H9 (cell line): ENCODE results near the gene PDE4B. TPM values are rescaled to one million over a fixed set of nuclear protein-coding genes. Genes with fewer than 3 reads are reported as not detected.

Experiments
- DNase-seq: peaks from one replicate; pipeline ENCODE4 v3.0.0-alpha.2; 2017
- H2AFZ ChIP-seq: one replicate; pipeline ENCODE4 v1.6.1; 2013; ENCODE audit warnings: mild to moderate bottlenecking, low read length, control low read depth, moderate library complexity
- H2AK5ac ChIP-seq: 2 replicates; pipeline ENCODE4 v1.6.1; 2013; ENCODE audit warnings: low read length, control low read depth, mixed read lengths; ENCODE audit not compliant: insufficient read length
- H2BK120ac ChIP-seq: one replicate; pipeline ENCODE4 v1.6.1; 2013; ENCODE audit warnings: low read depth, mild to moderate bottlenecking, low read length, control low read depth, inconsistent platforms; ENCODE audit not compliant: poor library complexity, severe bottlenecking
- H2BK12ac ChIP-seq: 2 replicates; pipeline ENCODE4 v1.6.1; 2013; ENCODE audit warnings: low read length, control low read depth, mixed read lengths, low read depth; ENCODE audit not compliant: insufficient read length
- H2BK15ac ChIP-seq: 2 replicates; pipeline ENCODE4 v1.6.1; 2013; ENCODE audit warnings: low read depth, low read length, control low read depth
- H2BK20ac ChIP-seq: one replicate; pipeline ENCODE4 v1.6.1; 2013; ENCODE audit warnings: low read depth, mild to moderate bottlenecking, low read length, control low read depth, inconsistent platforms; ENCODE audit not compliant: poor library complexity, severe bottlenecking
- H2BK5ac ChIP-seq: 2 replicates; pipeline ENCODE4 v1.6.1; 2013; ENCODE audit warnings: low read length, control low read depth, mixed read lengths; ENCODE audit not compliant: insufficient read length
- H3K14ac ChIP-seq: 2 replicates; pipeline ENCODE4 v1.6.1; 2013; ENCODE audit warnings: low read length, control low read depth; ENCODE audit not compliant: insufficient read depth
- H3K18ac ChIP-seq: 2 replicates; pipeline ENCODE4 v1.6.1; 2013; ENCODE audit warnings: low read depth, mild to moderate bottlenecking, mixed read lengths, low read length, control low read depth; ENCODE audit not compliant: insufficient read length
- H3K23ac ChIP-seq: 2 replicates; pipeline ENCODE4 v1.6.1; 2013; ENCODE audit warnings: low read length, control low read depth, mixed read lengths, low read depth; ENCODE audit not compliant: insufficient read length
- H3K23me2 ChIP-seq: 2 replicates; pipeline ENCODE4 v1.6.1; 2013; ENCODE audit warnings: low read depth, mild to moderate bottlenecking, mixed read lengths, low read length, control low read depth; ENCODE audit not compliant: insufficient read length, poor library complexity, severe bottlenecking
- H3K27ac ChIP-seq: 2 replicates; pipeline ENCODE4 v1.5.1; 2013; ENCODE audit warnings: low read length, control low read depth, mixed read lengths, low read depth; ENCODE audit not compliant: insufficient read length
- H3K27me3 ChIP-seq: 2 replicates; pipeline ENCODE4 v1.6.1; 2013; ENCODE audit warnings: low read length, control low read depth, inconsistent platforms; ENCODE audit not compliant: insufficient read depth
- H3K4ac ChIP-seq: 2 replicates; pipeline ENCODE4 v1.6.1; 2013; ENCODE audit warnings: low read depth, mild to moderate bottlenecking, control low read depth, inconsistent platforms, low read length, moderate library complexity
- H3K4me1 ChIP-seq: 2 replicates; pipeline ENCODE4 v1.6.1; 2013; ENCODE audit warnings: low read length, control low read depth, inconsistent platforms; ENCODE audit not compliant: insufficient read depth
- H3K4me2 ChIP-seq: 2 replicates; pipeline ENCODE4 v1.6.1; 2013; ENCODE audit warnings: low read length, control low read depth, mixed read lengths; ENCODE audit not compliant: insufficient read length, insufficient read depth
- H3K56ac ChIP-seq: 2 replicates; pipeline ENCODE4 v1.6.1; 2013; ENCODE audit warnings: low read depth, mild to moderate bottlenecking, mixed read lengths, low read length, control low read depth; ENCODE audit not compliant: insufficient read length
- H3K79me1 ChIP-seq: 2 replicates; pipeline ENCODE4 v1.6.1; 2013; ENCODE audit warnings: low read depth, mild to moderate bottlenecking, moderate library complexity, low read length, control low read depth, inconsistent platforms; ENCODE audit not compliant: insufficient read depth, poor library complexity, severe bottlenecking
- H3K79me2 ChIP-seq: 2 replicates; pipeline ENCODE4 v1.6.1; 2013; ENCODE audit warnings: low read length, control low read depth, inconsistent platforms; ENCODE audit not compliant: insufficient read depth
- H3K9ac ChIP-seq: 2 replicates; pipeline ENCODE4 v1.6.1; 2013; ENCODE audit warnings: low read length, control low read depth, mixed read lengths; ENCODE audit not compliant: insufficient read length; ENCODE audit errors: extremely low read depth
- H3K9me3 ChIP-seq: one replicate; pipeline ENCODE4 v1.6.1; 2013; ENCODE audit warnings: low read depth, low read length, inconsistent platforms; ENCODE audit not compliant: control insufficient read depth
- H3T11ph ChIP-seq: one replicate; pipeline ENCODE4 v1.6.1; 2013; ENCODE audit warnings: mild to moderate bottlenecking, low read length, control low read depth, inconsistent platforms
- H4K20me1 ChIP-seq: one replicate; pipeline ENCODE4 v1.6.1; 2013; ENCODE audit not compliant: control insufficient read depth, insufficient read length, insufficient read depth
- H4K5ac ChIP-seq: 2 replicates; pipeline ENCODE4 v1.6.1; 2013; ENCODE audit warnings: low read depth, mild to moderate bottlenecking, mixed read lengths, low read length, control low read depth; ENCODE audit not compliant: insufficient read length
- H4K8ac ChIP-seq: replicated peaks from 2 replicates; pipeline ENCODE4 v1.6.1; 2013; ENCODE audit warnings: low read length, control low read depth, mixed read lengths, low read depth; ENCODE audit not compliant: insufficient read length
- H4K91ac ChIP-seq: 2 replicates; pipeline ENCODE4 v1.6.1; 2013; ENCODE audit warnings: low read depth, mild to moderate bottlenecking, moderate library complexity, mixed read lengths, low read length, control low read depth; ENCODE audit not compliant: insufficient read length
- H3K27ac Mint-ChIP-seq, 3 experiments: 2 replicates in 2 of 3; 3 replicates in 1 of 3; pipeline ENCODE4 v1.8.0; 2020 to 2021; ENCODE audit warnings: mixed read lengths in 3 of 3, mild to moderate bottlenecking in 1 of 3, moderate library complexity in 1 of 3
- H3K27me3 Mint-ChIP-seq: 2 replicates; pipeline ENCODE4 v1.8.0; 2021; ENCODE audit warnings: low read depth, mild to moderate bottlenecking, moderate library complexity, mixed read lengths
- H3K36me3 Mint-ChIP-seq, 3 experiments: 2 replicates in 2 of 3; 3 replicates in 1 of 3; pipeline ENCODE4 v1.8.0; 2020 to 2021; ENCODE audit warnings: low read depth in 3 of 3, mixed read lengths in 3 of 3; ENCODE audit not compliant: insufficient read depth in 1 of 3
- H3K4me1 Mint-ChIP-seq, 2 experiments: 2 replicates each; pipeline ENCODE4 v1.8.0; 2020; ENCODE audit warnings: mixed read lengths in 2 of 2
- H3K4me3 Mint-ChIP-seq, 2 experiments: 2 replicates in 1 of 2; 3 replicates in 1 of 2; pipeline ENCODE4 v1.8.0; 2020 to 2021; ENCODE audit warnings: mild to moderate bottlenecking in 2 of 2, mixed read lengths in 2 of 2, moderate library complexity in 1 of 2
- H3K9me3 Mint-ChIP-seq, 2 experiments: 2 replicates in 1 of 2; 3 replicates in 1 of 2; pipeline ENCODE4 v1.8.0; 2020; ENCODE audit warnings: mild to moderate bottlenecking in 2 of 2, mixed read lengths in 2 of 2, moderate library complexity in 1 of 2
- CTCF ChIP-seq: fragments of 200-600 bp; sonication (generic); conservative IDR thresholded peaks from 3 replicates; pipeline ENCODE4 v1.8.0; 2021; ENCODE audit warnings: antibody characterized with exemption, mild to moderate bottlenecking
- WGBS: extraction: QIAGEN DNeasy Blood & Tissue Kit; methylation state at CpG from one replicate; pipeline ENCODE4 v1.1.7; 2013; ENCODE audit warnings: missing lambda C conversion rate, low lambda C conversion rate, mixed read lengths; ENCODE audit not compliant: insufficient read length; ENCODE audit errors: extremely low coverage; 5-methylcytosine and 5-hydroxymethylcytosine counted together
- total RNA-seq: library from RNA; stranded (reverse); gene quantifications from 2 replicates; pipeline ENCODE4 v1.2.1, GENCODE V29; 2021

PDE4B gene
- total RNA-seq, 1 experiment from 2014 or later, result 19.8 TPM

- Histone ChIP-seq H3K27me3 (no peaks in the 10 kb centered on the region), H2BK15ac (no peak overlapping the region), H3K9ac (no peak overlapping the region), H2AFZ (no peak overlapping the region), H3K18ac (no peak overlapping the region), H3K23me2 (no peaks in the 10 kb centered on the region), H3K4me2 (no peak overlapping the region), H3K79me2 (no peaks in the 10 kb centered on the region), H2BK120ac (no peak overlapping the region), H3K4ac (no peak overlapping the region), H4K8ac (no peak overlapping the region), H2BK20ac (no peak overlapping the region), H3K14ac (no peak overlapping the region), H3K56ac (no peak overlapping the region), H2AK5ac (no peak overlapping the region), H3T11ph (no peak overlapping the region), H2BK5ac (no peak overlapping the region), H4K91ac (no peak overlapping the region), H3K4me1 (no peaks in the 10 kb centered on the region), H4K5ac (no peak overlapping the region), H2BK12ac (no peak overlapping the region), H3K9me3 (no peaks in the 10 kb centered on the region), H3K23ac (no peak overlapping the region), H3K27ac (no peak overlapping the region), H3K79me1 (no peaks in the 10 kb centered on the region), H4K20me1 (no peaks in the 10 kb centered on the region)
- Mint-ChIP-seq H3K9me3 (no peaks in the 10 kb centered on the region), H3K4me1 (no peaks in the 10 kb centered on the region), H3K4me3 (no peak overlapping the region), H3K27ac (no peak overlapping the region), H3K36me3 (no peaks in the 10 kb centered on the region), H3K27me3 (0 out of 2 replicates have a peak, but pooled peaks cover 1% of the 10 kb centered on the region)
- no CpG with 5 or more reads among the region's 1 CpG for WGBS
- DNase-seq, result no peak
- no peak for TF ChIP-seq CTCF
These were observed 33.0 kb downstream of the PDE4B start for GRCh38 chr1:65825741-65826140.
